GM21447 (cell line): ENCODE results near the gene TPRA1.

ENCODE experiments used
- ATAC-seq: cut with Tn5 transposase; IDR thresholded peaks from one replicate; pipeline ENCODE4 v1.9.1; 2021; ENCODE audit not compliant: unreplicated experiment

Gene TPRA1

DNA sequence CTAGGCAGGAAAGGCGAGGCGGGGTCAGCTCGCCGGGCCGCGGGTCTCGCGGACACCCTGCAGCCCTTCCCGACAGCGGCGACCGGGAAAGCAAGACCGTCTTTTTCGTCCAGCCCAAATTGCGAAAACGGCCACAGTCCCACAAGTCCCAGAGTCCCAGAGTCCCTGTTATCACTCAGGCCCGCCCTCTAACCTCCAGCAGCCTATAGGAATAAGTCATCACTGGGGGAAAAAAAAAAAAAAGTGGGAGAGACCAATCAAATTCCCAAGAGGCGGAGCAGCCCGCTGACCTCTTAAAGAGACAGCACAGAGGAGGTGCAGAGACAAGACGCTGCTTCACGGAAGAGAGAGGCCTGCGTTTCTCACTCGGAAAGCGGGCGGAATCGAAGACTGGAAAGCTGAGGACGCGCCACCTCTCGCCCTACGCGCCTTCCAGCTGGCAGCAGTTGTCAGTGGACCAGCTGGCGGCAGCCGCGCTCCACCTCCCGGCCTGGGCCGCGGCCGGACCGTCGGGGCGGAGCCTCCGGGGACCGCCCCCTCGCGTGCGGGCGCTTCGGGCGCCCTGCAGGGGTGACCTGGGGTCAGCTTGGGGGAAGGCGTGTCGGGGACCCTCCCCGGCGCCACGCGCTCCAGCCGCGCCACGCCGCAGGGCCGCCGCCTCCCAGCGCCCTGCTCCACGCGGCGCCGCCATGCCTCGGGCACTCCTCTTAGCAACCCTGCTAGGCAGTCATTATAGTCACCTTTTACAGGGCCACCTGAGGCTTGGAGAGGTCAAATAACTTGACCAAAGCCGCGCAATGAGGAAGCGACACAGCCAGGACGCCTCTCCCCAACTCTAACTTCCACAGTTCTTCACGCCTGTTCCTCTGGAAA lies at the start of gene TPRA1:
Gene TPRA1, minus strand, starts transcription at position 141 of the 873 bp plus-strand sequence. CDS start 10,587 bp downstream, outside the sequence.
- peak; percentile 78 for ATAC-seq

DNA sequence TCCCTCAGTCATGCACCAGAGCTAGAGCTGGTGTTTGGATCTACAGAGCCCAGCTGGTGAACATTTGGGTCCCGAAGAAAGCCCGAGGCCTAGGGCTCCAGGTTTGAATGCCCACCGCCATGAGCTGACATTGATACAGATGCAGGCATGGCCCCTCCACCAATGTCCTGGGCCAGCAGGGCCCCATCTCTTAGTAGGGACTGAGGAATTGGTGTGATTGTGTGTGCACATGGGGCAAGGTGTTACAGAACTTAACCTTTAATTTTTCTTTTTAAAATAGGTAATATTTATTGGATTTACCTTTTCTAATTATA lies 49.5 kb upstream of the TPRA1 start:
- ATAC-seq = no peak

DNA sequence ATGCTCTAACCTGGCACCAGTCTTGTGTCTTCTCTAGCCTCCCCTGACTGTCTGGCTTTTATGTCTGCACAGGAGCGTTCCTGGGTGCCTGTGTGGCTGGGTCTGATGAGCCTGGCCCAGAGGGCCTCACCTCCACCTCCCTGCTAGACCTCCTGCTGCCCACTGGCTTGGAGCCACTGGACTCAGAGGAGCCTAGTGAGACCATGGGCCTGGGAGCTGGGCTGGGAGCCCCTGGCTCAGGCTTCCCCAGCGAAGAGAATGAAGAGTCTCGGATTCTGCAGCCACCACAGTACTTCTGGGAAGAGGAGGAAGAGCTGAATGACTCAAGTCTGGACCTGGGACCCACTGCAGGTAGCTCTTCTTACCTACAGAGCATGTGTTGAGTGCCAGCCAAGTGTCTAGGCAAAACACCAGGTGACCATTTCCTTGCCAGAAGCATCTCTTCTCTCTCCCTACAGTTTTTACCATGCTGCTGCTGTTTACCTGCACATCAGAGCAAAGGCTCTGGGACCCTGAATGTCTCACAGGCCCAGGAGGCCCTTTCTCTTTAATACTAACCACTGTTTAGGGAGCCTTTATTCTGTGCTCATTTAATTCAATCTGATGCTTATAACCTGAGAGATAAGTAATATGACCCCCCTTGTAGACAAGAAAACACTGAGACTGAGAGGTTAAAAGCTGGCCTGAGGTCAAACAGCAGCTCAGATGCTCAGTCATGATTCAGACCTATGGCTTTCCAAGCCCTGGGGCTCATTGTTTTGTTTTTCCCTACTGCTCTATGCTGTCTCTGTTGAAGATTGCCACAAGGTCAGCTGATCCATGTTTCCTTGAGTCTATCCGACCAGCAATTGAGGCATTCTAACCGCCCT lies 48.9 kb upstream of the TPRA1 start:
- ATAC-seq = no peak

DNA sequence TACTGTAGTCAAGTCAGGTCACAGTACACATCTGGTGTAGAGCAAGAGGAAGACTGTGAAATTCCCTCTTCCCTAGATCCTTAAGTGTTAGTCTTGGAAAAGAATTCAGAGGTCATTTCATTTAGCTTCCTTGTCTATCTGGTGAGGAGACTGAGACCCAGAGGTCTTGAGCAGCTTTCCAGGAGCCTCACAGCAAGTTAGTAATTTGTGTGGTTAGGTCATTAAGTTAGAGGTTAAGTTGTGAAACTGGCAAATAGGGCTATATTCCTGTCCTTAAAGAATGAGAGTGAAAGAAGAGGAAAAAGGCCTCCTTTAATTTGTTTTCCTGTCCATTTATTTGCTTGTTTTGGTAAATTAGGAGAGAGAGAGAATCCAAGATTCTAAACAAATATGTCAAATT lies 47.4 kb upstream of the TPRA1 start:
- no peak for ATAC-seq

DNA sequence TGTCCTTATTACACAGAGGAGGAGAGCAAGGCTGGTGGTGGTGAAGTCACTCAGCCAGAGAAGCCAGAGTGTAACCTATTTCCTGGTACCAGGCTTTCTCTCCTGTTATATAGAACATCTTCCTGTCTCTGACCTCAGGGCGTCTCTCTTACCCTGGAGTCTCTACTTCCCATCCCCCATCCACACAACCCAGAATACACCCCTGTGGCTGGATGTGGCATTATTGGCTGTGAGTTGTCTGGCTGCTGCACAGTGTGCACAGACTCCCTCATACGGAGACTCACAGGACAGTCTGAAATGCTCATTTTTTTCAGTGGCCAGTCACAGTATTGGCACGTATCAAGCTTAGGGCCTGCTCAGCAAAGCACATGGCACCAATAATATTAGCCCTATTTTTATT lies 47.0 kb upstream of the TPRA1 start:
- ATAC-seq = no peak

DNA sequence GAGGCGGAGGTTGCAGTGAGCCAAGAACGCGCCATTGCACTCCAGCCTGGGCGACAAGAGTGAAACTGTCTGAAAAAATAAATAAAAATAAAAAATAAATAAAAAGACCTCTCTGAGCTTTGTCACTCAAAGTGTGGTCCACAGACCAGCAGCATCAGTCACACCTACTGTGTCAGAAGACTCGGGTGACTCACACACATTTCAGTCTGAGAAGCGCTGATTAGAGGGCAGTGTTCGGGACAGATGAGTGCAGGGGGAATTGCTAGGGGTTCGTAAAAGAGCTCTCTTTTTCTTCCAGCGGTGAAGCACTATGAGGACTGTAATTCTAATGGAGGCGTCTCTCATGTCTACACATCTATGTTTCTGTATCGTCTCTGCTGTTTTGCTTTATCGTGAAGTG lies 44.1 kb upstream of the TPRA1 start:
- ATAC-seq = no peak

DNA sequence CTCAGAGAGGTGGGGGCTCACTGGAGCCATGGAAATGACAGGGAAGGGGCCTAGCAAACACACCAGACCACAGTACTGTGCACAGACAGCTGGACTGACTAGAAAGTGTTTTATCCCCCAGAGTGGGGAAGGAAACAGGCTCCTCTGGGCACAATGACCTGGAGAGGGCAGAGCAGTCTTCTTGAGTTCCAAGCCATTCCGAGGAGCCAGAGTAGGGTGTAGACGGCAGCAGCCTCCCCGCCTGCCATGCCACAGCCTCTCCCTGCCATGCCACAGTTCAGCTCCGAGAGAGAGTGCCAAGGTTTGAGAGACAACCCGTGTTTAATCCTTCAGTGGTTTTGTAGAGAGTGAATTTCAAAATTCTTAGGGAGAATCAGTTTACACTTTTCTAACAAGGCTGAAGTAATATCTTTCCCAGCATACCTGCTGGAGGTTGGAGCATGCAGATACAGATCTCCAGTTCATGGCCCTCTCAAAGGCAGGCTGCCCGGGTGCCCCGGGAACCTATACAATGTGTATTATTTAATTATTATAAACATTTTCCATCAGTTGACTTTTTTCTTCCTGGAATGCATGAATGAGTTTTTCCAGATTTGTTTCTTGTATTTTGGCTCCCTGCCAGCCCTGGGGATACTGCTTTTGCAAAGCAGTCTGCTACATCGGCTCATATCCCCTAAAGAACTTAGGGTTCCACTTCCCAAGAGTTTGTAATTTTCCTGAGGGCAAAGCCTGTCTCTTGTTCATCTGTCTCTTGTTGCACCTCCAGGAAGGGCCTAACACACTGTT lies 41.7 kb upstream of the TPRA1 start:
- ATAC-seq = no peak

DNA sequence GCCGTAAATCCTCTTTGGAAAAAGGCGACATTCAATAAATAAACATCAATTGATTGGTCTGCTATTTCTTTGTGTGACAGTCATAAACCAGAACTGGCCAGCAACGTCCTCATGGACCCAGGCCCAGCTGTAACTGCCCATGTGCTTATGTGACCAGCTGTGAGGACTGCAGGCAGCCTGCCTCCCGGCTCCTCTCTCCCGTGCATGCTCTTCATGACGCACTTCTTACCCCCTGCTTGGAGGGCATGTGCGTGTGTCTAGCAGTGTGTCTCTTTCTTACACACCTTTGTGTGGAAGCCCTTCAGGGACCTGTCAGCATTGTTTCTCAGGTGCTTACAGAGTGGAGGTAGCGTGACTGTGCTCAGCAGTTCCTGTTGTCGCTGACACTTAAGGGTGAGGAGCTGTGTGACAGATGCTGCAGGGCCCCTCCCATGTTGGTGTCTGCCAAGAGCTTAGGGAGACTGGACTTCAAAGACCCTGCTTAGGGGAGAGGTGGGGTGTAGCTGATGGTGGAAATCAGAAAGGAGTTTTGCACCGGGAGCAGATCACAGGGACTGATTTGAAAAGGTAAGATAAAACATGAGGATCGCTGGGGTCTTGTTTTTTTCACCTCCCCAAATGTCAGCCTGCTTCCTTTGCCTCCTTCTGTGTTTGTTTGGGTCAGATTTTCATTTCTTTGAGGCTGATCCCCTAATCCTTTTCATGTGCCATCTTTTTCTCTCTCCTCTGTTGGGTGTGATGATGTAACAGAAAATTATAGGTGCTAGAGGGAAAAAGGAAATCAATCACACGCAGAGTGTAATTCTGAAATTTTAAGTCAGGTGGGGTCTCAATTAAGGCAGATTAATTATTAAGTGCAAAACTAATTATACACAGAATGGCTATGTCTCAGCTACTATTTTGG lies 40.5 kb upstream of the TPRA1 start:
- no peak for ATAC-seq

DNA sequence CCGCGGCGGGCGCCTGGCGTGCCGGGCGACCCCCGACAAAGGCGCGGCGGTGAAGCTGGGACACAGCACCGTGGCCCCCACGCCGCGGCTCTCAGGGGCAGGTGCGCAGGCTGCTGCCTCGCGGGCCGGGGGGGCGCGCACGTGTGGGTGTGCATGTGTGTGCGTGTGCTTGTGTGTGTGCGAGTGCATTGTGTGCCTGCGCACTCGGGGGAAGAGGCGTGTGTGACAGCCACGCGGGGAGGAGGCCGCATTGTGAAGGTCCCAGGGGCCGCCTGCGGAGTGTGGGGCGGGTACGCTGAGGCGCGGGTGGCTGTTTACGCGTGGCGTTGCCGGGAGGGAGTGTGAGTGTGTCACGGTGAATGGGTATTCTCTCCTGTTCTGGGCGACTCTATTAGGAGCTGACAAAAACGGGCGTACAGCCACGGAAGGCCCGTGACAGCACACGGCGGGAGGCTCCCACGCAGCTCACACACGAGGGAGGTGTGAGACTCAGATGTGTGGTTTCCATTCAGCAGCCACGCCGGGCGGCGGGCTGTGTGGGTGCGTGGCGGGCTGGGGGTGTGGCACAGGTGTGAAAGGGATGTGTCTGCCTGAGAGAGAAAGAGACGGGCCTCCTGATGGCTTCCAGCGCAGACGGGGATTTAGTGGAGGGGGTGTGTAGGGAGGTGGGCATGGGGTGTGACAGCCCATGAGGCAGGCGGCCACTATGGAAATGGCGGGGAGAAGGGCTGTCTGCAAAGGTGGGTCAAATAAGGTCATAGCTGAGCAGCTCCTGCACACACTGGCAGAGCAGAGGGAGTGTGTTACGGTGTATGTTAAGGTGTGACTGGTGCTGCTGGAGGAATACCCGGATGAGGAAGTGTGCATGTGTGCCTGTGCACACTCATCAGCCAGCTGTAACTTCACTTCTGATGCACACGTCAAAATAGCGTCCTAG lies 39.2 kb upstream of the TPRA1 start:
- ATAC-seq = no peak

DNA sequence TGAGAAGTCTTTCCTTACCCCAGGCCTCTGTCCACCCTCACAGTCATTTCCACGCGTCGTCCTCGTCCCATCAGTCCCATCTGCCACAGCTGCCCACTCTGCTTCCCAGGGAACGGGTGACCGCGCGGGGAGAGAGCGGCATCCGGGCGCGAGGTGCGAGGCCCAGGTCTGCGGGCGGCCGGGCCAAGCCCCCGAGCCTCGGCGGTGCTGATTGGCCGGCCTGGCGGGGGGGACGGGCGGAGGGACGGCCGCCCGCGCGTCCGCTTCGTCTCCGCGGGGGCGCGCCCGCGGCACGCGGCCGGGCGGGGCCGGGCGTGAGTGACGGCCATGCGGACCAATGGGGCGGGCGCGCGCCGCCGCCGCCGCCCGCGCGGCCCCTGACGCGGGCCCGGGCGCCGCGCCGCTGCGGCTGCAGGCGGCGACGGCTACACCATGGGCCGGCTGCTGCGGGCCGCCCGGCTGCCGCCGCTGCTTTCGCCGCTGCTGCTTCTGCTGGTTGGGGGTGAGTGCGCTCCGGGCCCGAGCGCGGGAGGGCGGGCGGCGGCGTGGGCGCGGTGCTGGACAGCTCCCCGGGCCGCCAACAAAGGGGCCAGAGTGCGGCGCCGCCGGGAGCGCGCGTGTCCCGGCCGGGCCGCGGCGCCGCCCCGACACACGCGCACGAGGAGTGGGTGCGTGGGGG lies 38.4 kb upstream of the TPRA1 start, which contains the start of gene PODXL2:
Gene PODXL2, plus strand, starts transcription at position 398 of the 679 bp plus-strand sequence. Its CDS starts 35 bp downstream, at position 433.
- no peak for ATAC-seq

DNA sequence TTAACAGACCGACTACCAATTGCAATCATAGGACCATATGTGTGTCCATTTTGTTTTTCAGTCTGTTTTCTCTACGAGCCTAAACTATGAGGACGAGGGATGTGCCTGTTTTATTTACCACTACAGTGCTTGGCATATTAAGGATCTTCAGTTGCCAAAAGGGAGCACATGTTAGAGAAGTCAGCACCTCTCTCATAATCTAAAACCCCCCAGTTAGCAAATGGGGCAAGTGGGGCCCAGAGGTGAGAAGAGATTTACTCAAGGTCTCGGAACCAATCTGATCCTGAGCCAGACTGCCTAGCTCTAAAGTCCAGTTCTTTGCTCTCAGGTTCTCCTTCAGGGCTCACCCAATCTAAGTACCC lies 37.9 kb upstream of the TPRA1 start:
- ATAC-seq = no peak

DNA sequence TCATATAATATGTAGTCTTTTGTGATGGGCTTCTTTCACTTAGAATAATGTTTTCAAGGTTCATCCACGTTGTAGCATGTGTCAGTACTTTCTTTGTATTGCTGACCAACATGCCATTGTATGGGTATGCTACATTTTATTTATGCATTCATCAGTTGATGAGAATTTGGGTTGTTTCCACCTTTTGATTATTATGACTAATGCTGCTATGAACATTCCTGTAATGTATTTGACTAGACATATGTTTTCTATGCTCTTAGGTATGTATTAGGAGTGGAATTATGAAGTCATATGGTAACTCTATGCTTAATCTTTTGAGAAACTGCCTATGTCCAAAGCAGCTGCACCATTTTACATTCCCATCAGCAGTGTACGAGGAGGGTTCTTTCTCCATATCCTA lies 35.3 kb upstream of the TPRA1 start:
- no peak for ATAC-seq

DNA sequence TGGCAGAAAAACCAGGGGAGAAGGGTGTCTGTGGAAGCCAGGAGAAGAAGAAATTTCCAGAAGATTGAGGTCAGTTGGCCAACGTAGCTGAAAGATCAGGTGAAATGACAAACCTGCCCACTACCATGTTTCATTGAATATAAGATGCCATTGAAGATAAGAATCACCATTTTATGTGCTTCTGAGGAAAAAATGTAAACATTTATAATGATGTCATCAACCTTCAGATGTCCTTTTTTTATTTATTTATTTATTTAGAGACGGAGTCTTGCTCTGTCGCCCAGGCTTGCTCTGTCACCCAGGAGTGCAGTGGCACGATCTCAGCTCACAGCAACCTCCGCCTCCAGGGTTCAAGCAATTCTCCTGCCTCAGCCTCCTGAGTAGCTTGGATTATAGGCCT lies 33.5 kb upstream of the TPRA1 start:
- no peak for ATAC-seq

DNA sequence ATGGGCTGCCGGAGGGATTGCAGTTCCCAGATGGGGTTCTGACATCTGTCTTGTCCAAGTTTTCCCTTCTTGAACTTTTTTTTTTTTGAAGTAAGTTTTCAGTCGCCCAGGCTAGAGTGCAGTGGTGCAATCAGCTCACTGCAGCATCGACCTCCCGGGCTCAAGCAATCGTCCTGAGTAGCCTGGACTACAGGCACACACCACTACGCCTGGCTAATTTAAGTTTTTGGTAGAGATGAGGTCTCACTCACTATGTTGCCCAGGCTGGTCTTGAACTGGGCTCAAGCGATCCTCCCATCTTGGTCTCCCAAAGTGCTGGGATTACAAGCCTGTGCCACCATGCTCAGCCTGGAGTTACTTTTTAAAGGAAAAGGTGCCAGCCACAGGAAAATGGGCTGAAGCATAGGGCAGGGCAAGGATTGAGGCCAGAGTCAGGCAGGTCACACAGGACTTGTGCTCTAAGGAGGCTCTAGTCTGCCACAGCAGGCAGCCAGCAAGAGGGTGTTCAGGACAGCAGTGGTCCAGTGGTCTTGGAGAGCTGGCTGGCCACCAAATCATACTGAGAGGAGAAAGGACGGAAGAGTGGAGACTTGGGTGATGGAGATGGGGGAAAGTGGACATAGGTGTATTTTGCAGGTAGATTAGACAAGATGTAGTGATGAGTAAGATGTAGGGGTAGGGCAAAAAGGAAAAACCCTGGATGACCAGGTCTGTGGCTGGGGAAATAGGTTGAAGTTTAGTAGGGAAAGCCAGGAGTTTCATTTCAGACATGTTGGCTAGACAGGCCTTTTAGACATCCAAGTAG lies 32.4 kb upstream of the TPRA1 start:
- ATAC-seq = no peak

DNA sequence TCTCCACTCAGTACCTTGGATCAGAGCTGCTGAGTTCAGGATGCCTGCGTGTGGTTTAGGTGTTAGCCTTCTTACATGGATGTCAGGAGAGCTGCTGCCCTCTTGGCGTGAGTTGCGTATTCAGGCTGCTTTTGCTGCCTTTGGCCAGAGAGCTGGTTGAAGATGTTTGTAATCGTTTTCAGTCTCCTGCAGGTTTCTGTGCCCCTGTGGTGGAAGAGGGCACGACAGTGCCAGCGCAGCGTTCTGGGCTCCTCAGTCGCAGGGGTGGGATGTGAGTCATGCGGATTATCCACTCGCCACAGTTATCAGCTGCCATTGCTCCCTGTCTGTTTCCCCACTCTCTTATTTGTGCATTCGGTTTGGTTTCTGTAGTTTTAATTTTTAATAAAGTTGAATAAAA lies 31.5 kb upstream of the TPRA1 start:
- no peak for ATAC-seq

DNA sequence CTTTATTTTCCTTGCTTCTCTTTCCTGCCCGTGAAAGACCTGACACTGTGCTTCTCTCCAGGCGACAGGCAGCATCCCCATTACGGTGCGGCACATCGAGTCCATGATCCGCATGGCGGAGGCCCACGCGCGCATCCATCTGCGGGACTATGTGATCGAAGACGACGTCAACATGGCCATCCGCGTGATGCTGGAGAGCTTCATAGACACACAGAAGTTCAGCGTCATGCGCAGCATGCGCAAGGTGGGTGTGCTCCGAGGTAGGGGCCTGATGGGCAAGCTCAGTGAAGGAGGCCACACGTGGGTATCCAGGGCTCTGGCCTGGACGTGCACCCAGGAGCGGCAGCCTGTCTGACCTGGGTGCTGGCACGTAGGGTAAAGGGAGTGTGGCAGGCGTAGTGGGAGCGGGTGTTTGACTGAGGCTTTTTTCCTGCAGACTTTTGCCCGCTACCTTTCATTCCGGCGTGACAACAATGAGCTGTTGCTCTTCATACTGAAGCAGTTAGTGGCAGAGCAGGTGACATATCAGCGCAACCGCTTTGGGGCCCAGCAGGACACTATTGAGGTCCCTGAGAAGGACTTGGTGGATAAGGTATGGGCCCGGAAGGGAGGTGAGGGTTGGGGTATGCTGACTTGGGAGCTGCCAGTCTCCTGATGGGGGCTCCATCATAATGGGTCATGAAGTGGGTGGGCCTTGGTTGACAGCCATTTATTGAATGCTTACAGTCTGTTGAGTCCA lies 30.3 kb upstream of the TPRA1 start:
- ATAC-seq = no peak

DNA sequence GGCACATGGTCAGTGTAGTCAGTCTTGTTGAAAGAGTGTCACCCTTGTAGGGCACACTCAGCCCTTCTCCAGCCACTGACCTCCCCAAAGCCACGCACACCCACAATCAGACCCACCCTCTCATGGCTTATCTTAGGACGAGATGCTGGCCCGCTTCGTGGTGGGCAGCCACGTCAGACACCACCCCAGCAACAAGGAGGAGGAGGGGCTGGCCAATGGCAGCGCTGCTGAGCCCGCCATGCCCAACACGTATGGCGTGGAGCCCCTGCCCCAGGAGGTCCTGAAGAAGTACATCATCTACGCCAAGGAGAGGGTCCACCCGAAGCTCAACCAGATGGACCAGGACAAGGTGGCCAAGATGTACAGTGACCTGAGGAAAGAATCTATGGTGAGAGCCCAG lies 28.4 kb upstream of the TPRA1 start:
- no peak for ATAC-seq
